ENCODE data around the gene ASB18.

Gene ASB18

GRCh38 chr2:236305964-236306605 lies 41.9 kb upstream of the ASB18 start:
- DNase-seq (ENCODE audit: extremely low read depth, low read depth), result no peak
- TF ChIP-seq CTCF (IDR thresholded peaks at IDR 0.05; ENCODE audit: low read depth, low read length), result no peak

GRCh38 chr2:236305531-236305930 lies 41.3 kb upstream of the ASB18 start:
- no peak for DNase-seq (ENCODE audit: extremely low read depth, low read depth)

DNA sequence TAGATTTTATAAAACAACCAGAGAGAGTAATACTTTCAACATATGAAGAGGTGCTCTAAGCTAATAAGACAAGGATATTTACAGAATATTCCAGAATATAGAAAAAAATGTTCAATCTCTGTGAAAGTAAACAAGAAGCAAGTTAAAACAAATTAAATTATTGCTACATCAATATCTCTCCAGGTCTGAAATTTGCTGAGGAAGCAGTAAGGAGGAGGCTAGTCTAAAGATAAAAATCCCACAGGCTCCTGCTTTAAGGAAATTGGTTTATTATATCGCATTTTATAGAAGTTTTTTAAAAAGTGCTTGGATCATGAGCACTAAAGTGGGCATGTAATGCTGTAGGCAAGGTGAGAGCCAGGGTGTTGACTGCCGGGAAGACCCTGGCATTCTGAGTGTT lies 39.7 kb upstream of the ASB18 start:
- DNase-seq (ENCODE audit: extremely low read depth, low read depth), result no peak

More at GRCh38 chr2:236305531-236305930, 41.3 kb upstream of the ASB18 start:
- no peak for TF ChIP-seq CTCF (IDR thresholded peaks at IDR 0.05; ENCODE audit: low read depth, low read length)

DNA sequence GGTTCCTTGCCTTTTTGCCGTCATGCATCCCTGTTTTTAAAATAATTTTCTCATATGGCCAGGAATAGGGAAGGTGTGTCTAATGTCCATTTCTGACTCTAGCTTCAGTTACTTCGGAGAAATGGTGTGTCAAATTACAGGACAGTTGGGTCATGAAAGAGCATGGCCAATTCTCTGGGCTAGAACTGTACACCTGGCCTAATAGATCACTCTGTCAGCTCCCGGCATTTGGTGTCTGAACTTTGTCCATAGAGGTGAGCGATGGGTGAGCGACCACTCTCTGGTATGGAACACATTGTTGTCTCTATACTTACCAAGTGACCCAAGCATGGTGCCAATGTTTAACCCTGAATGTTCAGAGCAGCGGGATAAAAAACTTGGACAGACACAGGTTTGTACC lies 38.3 kb upstream of the ASB18 start:
- no peak for TF ChIP-seq CTCF (IDR thresholded peaks at IDR 0.05; ENCODE audit: low read depth, low read length)
- DNase-seq (ENCODE audit: extremely low read depth, low read depth), result no peak

More for the DNA sequence above, 39.7 kb upstream of the ASB18 start:
- no peak for TF ChIP-seq CTCF (IDR thresholded peaks at IDR 0.05; ENCODE audit: low read depth, low read length)

- DNase-seq (ENCODE audit: extremely low read depth, low read depth), result no peak
- no peak for TF ChIP-seq CTCF (IDR thresholded peaks at IDR 0.05; ENCODE audit: low read depth, low read length)
Observed at GRCh38 chr2:236298924-236299475, 34.8 kb upstream of the ASB18 start.

DNA sequence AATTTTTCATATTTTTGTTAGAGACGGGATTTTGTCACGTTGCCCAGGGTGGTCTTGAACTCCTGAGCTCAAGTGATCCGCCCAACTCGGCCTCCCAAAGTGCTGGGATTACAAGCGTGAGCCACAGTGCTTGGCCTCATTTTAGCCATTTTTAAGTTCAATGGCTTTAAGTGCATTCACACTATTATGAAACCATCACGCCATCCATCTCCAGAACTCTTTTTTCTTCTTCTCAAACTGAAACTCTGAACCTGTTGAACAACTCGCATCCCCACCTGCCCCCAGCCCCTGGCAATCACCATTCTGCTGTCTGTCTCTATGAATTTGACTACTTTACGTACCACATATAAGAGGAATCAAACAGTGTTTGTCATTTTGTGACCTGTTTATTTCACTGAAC lies 31.3 kb upstream of the ASB18 start:
- TF ChIP-seq CTCF (IDR thresholded peaks at IDR 0.05; ENCODE audit: low read depth, low read length), result no peak
- DNase-seq (ENCODE audit: extremely low read depth, low read depth), result no peak

- no peak for TF ChIP-seq CTCF (IDR thresholded peaks at IDR 0.05; ENCODE audit: low read depth, low read length)
Observed at GRCh38 chr2:236294647-236295046, 30.4 kb upstream of the ASB18 start.

More at GRCh38 chr2:236294647-236295046, 30.4 kb upstream of the ASB18 start:
- no peak for DNase-seq (ENCODE audit: extremely low read depth, low read depth)

Data from AG09319 (cell line).